HG02623 (cell line): ENCODE data around the gene TPD52L1.
"Not testable (repeated sequence)": the region's sequence is repeated elsewhere in the genome, so short reads cannot be mapped to it uniquely, and the experiment has no call there.

ENCODE experiments used
- ATAC-seq: cut with Tn5 transposase; IDR thresholded peaks from one replicate; pipeline ENCODE4 v1.9.1; 2021; ENCODE audit warnings: moderate library complexity; ENCODE audit not compliant: unreplicated experiment

Gene TPD52L1

DNA sequence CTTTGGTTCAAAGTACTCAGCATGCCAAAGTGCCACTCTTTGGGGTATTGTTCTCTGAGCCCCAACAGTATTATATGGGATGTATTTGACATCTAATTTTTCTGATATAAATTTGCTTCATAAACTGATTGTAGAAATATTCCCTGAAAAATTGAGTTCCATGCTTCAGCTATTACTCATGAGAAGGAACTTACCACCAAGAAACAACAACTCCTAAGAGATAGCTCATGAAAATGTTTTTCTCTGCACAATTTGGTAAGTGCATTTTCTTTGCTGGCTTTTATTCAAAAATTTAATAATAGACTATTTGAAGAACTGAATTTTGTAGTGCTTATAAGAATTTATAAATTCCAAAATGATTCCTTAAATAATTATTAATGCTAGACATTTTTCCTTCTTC lies 12.8 kb upstream of the TPD52L1 start:
- no peak for ATAC-seq

GRCh38 chr6:125142618-125143017 lies 11.0 kb upstream of the TPD52L1 start:
- ATAC-seq = no peak

DNA sequence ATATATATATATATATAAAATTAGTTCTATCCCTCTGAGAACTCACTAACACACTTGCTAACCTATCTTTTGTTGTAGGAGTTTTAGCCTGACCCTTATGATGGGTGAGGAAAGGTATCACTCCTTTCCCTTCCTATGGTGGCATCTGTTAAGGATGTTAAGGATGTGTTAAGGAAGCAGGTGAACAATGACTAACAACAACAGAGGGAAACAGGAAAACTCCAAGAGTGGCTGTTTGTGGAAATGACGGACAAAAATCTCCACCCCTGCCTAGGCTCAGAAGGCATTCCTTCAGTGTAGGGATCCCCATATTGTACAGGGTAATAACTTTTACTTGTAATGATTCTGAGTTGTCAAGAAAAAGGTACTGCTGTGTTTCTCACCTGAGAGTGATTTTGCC lies 8.8 kb upstream of the TPD52L1 start:
- ATAC-seq = no peak

GRCh38 chr6:125149256-125150144 lies 4.1 kb upstream of the TPD52L1 start:
- no peak for ATAC-seq

DNA sequence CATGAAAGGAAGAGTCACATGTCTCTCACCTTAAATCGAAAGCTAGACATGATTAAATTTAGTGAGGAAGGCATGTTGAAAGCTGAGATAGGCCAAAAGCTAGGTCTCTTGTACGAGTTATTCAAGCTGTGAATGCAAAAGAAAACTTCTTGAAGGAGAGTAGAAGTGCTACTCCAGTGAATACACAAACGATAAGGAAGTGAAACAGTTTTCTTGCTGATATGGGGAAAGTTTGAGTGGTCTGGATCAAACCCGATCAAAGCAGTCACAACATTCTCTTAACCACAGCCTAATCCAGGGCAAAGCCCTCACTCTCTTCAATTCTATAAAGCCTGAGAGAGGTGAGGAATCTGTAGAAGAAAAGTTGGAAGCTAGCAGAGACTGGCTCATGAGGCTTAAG lies 1.9 kb upstream of the TPD52L1 start:
- no peak for ATAC-seq

GRCh38 chr6:125154118-125154760 lies 666 bp downstream of the TPD52L1 start:
- no peak for ATAC-seq

- no peak for ATAC-seq
Measured at GRCh38 chr6:125154761-125155135, 1.2 kb downstream of the TPD52L1 start.

DNA sequence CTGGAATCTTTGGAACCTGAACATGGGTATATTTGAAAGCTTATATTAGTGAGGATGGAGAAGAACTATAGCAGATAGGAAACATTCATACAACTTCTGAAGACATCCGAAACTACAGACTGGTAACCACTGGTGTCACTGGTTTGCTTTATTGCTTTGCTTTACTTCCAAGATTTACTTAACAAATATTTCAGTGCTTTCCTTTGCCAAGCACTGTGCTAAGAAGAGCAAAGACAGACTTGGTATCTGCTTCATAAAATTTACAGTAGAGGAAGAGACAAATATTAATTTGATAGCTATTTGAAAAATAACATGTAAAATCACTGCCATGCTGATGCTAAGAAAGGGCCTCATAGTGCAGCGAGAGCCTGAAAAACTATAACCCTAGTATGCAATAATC lies 1.8 kb downstream of the TPD52L1 start:
- no peak for ATAC-seq

GRCh38 chr6:125156496-125156895 lies 2.9 kb downstream of the TPD52L1 start:
- no peak for ATAC-seq

DNA sequence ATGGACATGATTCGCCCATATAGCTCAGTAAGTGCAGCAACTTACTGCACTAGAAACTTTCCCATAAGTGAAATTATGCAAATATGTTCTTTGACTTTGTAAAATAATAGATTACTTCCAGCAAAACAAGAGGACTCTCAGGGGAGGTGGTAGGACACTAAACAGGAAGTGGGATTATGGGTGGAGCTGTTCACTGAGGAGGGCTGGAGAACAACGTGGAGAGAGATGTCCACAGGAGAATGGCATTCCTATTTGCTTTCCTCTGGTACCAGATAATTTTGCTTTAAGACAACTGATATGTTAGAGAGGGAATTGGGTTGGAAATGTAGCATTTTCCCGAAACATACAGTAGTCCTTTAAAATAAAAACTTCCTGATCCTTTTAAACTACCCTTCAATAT lies 3.7 kb downstream of the TPD52L1 start:
- no peak for ATAC-seq

DNA sequence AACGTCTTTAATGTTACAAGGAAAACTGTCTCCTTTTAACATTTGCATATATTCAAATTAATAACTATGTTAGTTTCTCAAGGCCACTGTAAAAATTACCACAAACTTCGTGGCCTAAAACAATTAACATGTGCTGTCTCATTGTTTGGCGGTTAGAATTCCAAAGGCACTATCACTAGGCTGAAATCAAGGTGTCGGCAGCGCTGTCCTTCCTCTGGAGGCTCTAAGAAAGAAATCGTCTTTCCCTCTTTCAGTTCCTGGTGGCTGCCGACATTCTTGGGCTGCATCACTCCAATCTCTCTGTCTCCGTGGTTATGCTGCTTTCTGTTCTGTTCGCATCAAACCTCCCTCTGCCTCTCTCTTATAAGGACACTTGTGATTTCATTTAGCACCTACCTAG lies 4.2 kb downstream of the TPD52L1 start:
- ATAC-seq = no peak

GRCh38 chr6:125163339-125163738 lies 9.8 kb downstream of the TPD52L1 start:
- not testable (repeated sequence) for ATAC-seq

DNA sequence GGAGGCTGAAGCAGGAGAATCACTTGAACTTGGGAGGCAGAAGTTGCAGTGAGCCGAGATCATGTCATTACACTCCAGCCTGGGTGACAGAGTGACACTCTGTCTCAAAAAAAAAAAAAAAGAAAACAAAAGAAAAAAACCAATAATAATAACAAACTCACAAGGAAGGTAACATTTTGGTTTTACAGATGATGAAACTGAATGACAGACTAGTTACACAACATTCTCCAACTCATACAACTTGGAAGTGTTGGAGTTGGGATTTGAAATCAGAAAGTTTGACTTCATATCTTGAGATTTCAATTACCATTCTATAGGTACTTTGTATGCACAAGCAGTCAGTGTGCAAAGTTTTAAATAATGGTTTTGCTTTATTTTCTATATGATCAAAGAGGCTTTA lies 10.2 kb downstream of the TPD52L1 start:
- ATAC-seq = no peak

GRCh38 chr6:125164696-125165095 lies 11.1 kb downstream of the TPD52L1 start:
- no peak for ATAC-seq

- ATAC-seq = no peak
Measured at GRCh38 chr6:125165256-125165655, 11.7 kb downstream of the TPD52L1 start.

DNA sequence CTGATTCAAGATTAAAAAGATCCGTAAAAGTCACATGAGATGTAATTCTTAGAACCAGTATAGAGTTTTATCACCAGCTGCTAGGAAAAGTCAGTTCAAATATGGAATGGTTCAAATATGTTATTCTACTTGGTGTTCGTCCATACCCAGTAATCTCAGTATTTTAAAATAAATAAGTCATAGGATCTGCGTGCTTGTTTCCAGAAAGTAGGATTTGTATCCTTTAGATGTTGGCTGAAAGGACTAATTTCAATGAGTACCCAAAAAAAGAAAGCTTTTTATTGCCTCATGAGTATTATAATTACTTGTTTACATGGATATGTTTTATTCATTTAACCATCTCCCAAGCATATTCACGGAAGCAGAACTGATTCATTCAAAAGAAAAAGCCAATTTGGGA lies 12.2 kb downstream of the TPD52L1 start:
- ATAC-seq = no peak

DNA sequence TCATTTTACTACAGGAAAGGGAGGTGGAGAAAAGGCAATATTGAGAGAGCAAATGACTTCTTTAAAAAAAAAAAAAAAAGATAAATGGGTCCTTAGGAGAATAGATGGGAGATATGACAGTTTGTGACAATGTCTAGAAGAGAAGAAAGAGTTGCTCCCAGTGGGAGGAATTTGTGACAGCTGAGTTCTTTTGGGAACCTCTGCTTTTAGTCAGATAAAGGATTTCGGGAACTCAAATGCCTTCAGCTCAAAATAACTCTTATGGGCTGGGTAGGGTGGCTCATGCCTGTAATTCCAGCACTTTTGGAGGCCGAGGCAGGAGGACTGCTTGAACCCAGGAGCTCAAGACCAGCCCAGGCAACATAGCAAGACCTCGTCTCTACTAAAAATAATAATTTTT lies 13.1 kb downstream of the TPD52L1 start:
- no peak for ATAC-seq

GRCh38 chr6:125167579-125167978 lies 14.0 kb downstream of the TPD52L1 start:
- no peak for ATAC-seq

DNA sequence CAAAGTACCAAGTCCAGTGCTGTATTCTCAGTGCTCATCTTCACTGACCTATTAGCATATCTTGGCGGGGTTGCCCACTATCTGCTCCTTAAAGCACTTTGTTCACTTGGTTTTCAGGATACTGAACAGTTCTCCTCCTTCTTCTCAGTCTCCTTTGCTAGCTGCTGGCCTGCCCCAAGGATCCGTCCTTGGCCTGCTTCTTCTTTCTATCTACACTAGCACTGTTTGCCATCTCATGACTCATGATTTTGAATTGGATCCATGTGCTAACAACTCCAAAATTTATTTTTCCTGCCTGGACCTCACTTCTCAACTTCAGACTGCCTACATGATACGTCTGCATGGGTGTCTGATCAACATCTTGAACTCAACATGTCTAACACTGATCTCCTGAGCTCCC lies 15.5 kb downstream of the TPD52L1 start:
- ATAC-seq = no peak

DNA sequence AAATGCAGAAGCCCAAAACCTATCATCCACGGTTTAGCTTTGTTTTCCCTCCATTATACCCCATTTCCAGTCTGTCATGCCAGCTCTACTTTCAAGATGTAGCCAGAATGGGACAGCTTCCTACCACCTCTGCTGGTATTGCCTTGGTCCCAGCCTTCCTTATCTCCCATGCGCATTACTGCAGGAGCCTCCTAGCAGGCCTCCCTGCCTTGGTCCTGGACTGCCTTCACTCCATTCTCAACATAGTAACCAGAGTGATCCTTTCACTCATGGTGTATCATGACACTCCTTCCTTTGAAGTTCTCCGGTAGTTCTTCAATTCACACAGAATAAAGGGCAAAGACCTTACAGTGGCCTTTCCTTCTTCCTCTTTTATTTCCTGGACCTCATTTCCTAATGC lies 15.9 kb downstream of the TPD52L1 start:
- ATAC-seq = no peak

DNA sequence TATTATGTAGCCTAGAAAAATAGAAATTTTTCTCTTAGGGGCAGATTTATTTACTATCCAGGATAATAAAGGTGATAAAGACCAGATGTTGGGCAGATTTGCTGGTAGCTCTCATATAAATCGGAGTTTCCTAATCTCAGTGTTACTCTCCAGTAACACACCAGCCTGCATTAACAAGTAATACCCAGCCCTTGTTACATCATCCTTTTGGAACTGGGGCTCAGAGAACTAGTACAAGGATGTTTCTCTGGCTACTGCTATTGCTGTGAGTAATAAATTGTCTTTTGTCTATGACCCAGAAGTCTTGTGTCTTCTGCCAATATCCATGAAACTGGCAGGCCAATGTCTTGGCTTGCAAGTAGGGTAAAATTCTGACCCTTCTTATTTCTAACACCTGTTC lies 16.8 kb downstream of the TPD52L1 start:
- no peak for ATAC-seq

- no peak for ATAC-seq
Measured at GRCh38 chr6:125173341-125174095, 19.9 kb downstream of the TPD52L1 start.
